Breast epithelium (tissue), 3 donors: ENCODE data around the gene KLK2.

ENCODE experiments used
- POLR2A ChIP-seq: fragments of 450-650 bp; IDR thresholded peaks from one replicate; pipeline ENCODE4 v1.6.1; 2016; ENCODE audit warnings: antibody characterized with exemption, mild to moderate bottlenecking, moderate library complexity
- POLR2AphosphoS5 ChIP-seq, 3 donors: sonication (generic); formaldehyde crosslinking; IDR thresholded peaks; one replicate each; pipeline ENCODE4 v1.6.1; 2017; ENCODE audit warnings: antibody characterized with exemption in 3 of 3
- TF ChIP-seq, protein P1 (sequence below), 3 donors: fragments of 450-650 bp; IDR thresholded peaks; one replicate each; pipeline ENCODE4 v1.5.1; 2016 to 2017; ENCODE audit warnings: antibody characterized with exemption in 3 of 3, mild to moderate bottlenecking in 3 of 3, moderate library complexity in 3 of 3

DNA sequence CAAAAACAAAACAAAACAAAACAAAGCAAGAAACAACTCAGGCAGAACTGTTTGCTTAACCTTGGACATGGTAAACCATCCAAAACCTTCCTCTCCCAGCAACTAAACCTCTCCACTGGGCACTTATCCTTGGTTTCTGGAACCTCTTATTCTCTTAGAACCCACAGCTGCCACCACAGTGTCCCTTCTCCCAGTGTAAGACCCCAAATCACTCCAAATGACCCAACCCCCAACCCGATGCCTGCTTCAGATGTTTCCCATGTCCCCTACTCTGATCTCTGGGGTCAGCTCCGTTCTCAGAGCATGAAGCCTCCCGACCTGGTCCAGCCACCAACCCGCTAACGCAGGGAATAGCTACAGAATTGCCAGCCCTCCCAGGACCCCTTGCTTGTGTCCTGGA, 972 bp downstream of the KLK2 start:
- no peak for TF ChIP-seq POLR2AphosphoS5 (IDR thresholded peaks at IDR 0.05)
- TF ChIP-seq, protein P1, sequence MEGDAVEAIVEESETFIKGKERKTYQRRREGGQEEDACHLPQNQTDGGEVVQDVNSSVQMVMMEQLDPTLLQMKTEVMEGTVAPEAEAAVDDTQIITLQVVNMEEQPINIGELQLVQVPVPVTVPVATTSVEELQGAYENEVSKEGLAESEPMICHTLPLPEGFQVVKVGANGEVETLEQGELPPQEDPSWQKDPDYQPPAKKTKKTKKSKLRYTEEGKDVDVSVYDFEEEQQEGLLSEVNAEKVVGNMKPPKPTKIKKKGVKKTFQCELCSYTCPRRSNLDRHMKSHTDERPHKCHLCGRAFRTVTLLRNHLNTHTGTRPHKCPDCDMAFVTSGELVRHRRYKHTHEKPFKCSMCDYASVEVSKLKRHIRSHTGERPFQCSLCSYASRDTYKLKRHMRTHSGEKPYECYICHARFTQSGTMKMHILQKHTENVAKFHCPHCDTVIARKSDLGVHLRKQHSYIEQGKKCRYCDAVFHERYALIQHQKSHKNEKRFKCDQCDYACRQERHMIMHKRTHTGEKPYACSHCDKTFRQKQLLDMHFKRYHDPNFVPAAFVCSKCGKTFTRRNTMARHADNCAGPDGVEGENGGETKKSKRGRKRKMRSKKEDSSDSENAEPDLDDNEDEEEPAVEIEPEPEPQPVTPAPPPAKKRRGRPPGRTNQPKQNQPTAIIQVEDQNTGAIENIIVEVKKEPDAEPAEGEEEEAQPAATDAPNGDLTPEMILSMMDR (IDR thresholded peaks at IDR 0.05): no peak
- TF ChIP-seq POLR2A: no peak
